Smooth muscle cell (in vitro differentiated cells): ENCODE data around the gene MYO5C. TPM values are rescaled to one million over a fixed set of nuclear protein-coding genes. Genes with fewer than 3 reads are reported as not detected.
A peak's percentile ranks its signal among the peaks of the same experiment; 100 is the strongest.

Source experiments
- DNase-seq: peaks from one replicate; lab custom pipeline; 2025; ENCODE audit not compliant: unreplicated experiment; lab: John Stamatoyannopoulos, UW
- H2AFZ ChIP-seq: fragments of 200-600 bp; sonication (generic); 2 replicates; pipeline ENCODE4 v1.6.0; 2016; ENCODE audit warnings: antibody characterized with exemption, low read depth, mild to moderate bottlenecking
- H3F3A ChIP-seq: fragments of 200-600 bp; sonication (generic); 2 replicates; pipeline ENCODE4 v1.6.0; 2017; ENCODE audit warnings: antibody characterized with exemption, low read depth
- H3K27ac ChIP-seq: fragments of 200-600 bp; sonication (generic); 2 replicates; pipeline ENCODE4 v1.5.1; 2016; ENCODE audit warnings: low read depth, mild to moderate bottlenecking
- H3K27me3 ChIP-seq: fragments of 200-600 bp; sonication (generic); 2 replicates; pipeline ENCODE4 v1.6.1; 2016; ENCODE audit warnings: low read depth, mild to moderate bottlenecking
- H3K36me3 ChIP-seq: fragments of 200-600 bp; sonication (generic); 2 replicates; pipeline ENCODE4 v1.5.1; 2016; ENCODE audit warnings: low read depth
- H3K4me1 ChIP-seq: fragments of 200-600 bp; sonication (generic); 2 replicates; pipeline ENCODE4 v1.5.1; 2016; ENCODE audit warnings: low read depth
- H3K4me2 ChIP-seq: fragments of 200-600 bp; sonication (generic); 2 replicates; pipeline ENCODE4 v1.6.0; 2016; ENCODE audit warnings: mild to moderate bottlenecking
- H3K4me3 ChIP-seq: fragments of 200-600 bp; sonication (generic); 2 replicates; pipeline ENCODE4 v1.5.1; 2016; ENCODE audit warnings: mild to moderate bottlenecking
- H3K79me2 ChIP-seq: fragments of 200-600 bp; sonication (generic); 2 replicates; pipeline ENCODE4 v1.6.0; 2016; ENCODE audit warnings: low read depth, mild to moderate bottlenecking
- H3K9ac ChIP-seq: fragments of 200-600 bp; sonication (generic); 2 replicates; pipeline ENCODE4 v1.6.0; 2016; ENCODE audit warnings: low read depth
- H3K9me3 ChIP-seq: fragments of 200-600 bp; sonication (generic); replicated peaks from 2 replicates; pipeline ENCODE4 v1.5.1; 2016; ENCODE audit warnings: low read depth
- H4K20me1 ChIP-seq: fragments of 200-600 bp; sonication (generic); 2 replicates; pipeline ENCODE4 v1.6.0; 2016; ENCODE audit warnings: low read depth
- CTCF ChIP-seq: fragments of 200-600 bp; sonication (generic); IDR thresholded peaks from 2 replicates; pipeline ENCODE4 v1.5.1; 2017; ENCODE audit warnings: borderline replicate concordance, mild to moderate bottlenecking, antibody characterized with exemption; ENCODE audit not compliant: insufficient read depth, poor library complexity, severe bottlenecking
- WGBS: methylation state at CpG from one replicate; pipeline ENCODE4 v1.1.7; 2016; ENCODE audit warnings: low lambda C conversion rate; 5-methylcytosine and 5-hydroxymethylcytosine counted together
- polyA plus RNA-seq: library from polyadenylated mRNA; unstranded; fragments of >200 nt; fragmentation: Nextera tagmentation; extraction: Ambion mirVana; gene quantifications from 2 replicates; pipeline ENCODE4 v1.2.1, GENCODE V29; 2016
- total RNA-seq: library from RNA; depleted of rRNA; stranded (reverse); fragments of >200 nt; gene quantifications from 2 replicates; pipeline ENCODE4 v1.2.3, GENCODE V29; 2014

The MYO5C gene
- total and polyA plus RNA-seq, 2 experiments from 2014 or later: 0.26 to 1.5 TPM

- WGBS: 51% methylated on average over 4 of the region's 4 CpGs
- H3K27ac ChIP-seq: no peak overlapping the region
Measured at GRCh38 chr15:52233405-52233804, 62.2 kb downstream of the MYO5C start.

GRCh38 chr15:52232327-52232726 lies 63.3 kb downstream of the MYO5C start:
- Histone ChIP-seq H3K4me2 (peak overlapping the region; percentile 49), H3F3A (peaks cover 5% of the 10 kb centered on the region), H2AFZ (peak overlapping the region; percentile 61), H3K9me3 (no peaks in the 10 kb centered on the region), H3K4me3 (no peak overlapping the region), H3K79me2 (no peaks in the 10 kb centered on the region), H3K27ac (peak overlapping the region; percentile 51), H3K9ac (no peak overlapping the region), H3K4me1 (peaks cover 5% of the 10 kb centered on the region), H3K36me3 (no peaks in the 10 kb centered on the region), H3K27me3 (no peaks in the 10 kb centered on the region), H4K20me1 (no peaks in the 10 kb centered on the region)
- no peak for TF ChIP-seq CTCF
- DNase-seq: no peak
- 6% methylated on average over 1 of the region's 1 CpG for WGBS

More at GRCh38 chr15:52233405-52233804, 62.2 kb downstream of the MYO5C start:
- no peak overlapping the region for H2AFZ ChIP-seq
- H3K36me3 ChIP-seq: no peaks in the 10 kb centered on the region
- H4K20me1 ChIP-seq: no peaks in the 10 kb centered on the region
- no peak for DNase-seq
- no peak for TF ChIP-seq CTCF
- no peak overlapping the region for H3K4me3 ChIP-seq
- H3K4me2 ChIP-seq: no peak overlapping the region
- H3K27me3 ChIP-seq: no peaks in the 10 kb centered on the region
- peaks cover 5% of the 10 kb centered on the region for H3F3A ChIP-seq
- H3K9ac ChIP-seq: no peak overlapping the region
- no peaks in the 10 kb centered on the region for H3K79me2 ChIP-seq
- no peaks in the 10 kb centered on the region for H3K9me3 ChIP-seq
- peaks cover 5% of the 10 kb centered on the region for H3K4me1 ChIP-seq

- WGBS: 86% methylated on average over 1 of the region's 1 CpG
- TF ChIP-seq CTCF: no peak
Measured at GRCh38 chr15:52230073-52230472, 65.5 kb downstream of the MYO5C start.

GRCh38 chr15:52228921-52229320 lies 66.7 kb downstream of the MYO5C start:
- H3K36me3 ChIP-seq: no peaks in the 10 kb centered on the region
- no peaks in the 10 kb centered on the region for H3K79me2 ChIP-seq
- H2AFZ ChIP-seq: no peak overlapping the region
- no peaks in the 10 kb centered on the region for H4K20me1 ChIP-seq
- peak overlapping the region; percentile 23 for H3K27ac ChIP-seq
- H3K9ac ChIP-seq: no peak overlapping the region
- peaks cover 5% of the 10 kb centered on the region for H3K4me1 ChIP-seq
- TF ChIP-seq CTCF: no peak
- H3K4me3 ChIP-seq: no peak overlapping the region
- DNase-seq: no peak
- H3K4me2 ChIP-seq: no peak overlapping the region
- no peaks in the 10 kb centered on the region for H3K9me3 ChIP-seq
- H3K27me3 ChIP-seq: no peaks in the 10 kb centered on the region
- peaks cover 5% of the 10 kb centered on the region for H3F3A ChIP-seq
- 46% methylated on average over 8 of the region's 8 CpGs for WGBS

More at GRCh38 chr15:52230073-52230472, 65.5 kb downstream of the MYO5C start:
- Histone ChIP-seq H4K20me1 (no peaks in the 10 kb centered on the region), H3K27me3 (no peaks in the 10 kb centered on the region), H3K36me3 (no peaks in the 10 kb centered on the region), H3K9ac (no peak overlapping the region), H3F3A (peaks cover 5% of the 10 kb centered on the region), H3K27ac (no peak overlapping the region), H3K4me1 (peaks cover 5% of the 10 kb centered on the region), H3K4me2 (no peak overlapping the region), H2AFZ (no peak overlapping the region), H3K4me3 (no peak overlapping the region), H3K79me2 (no peaks in the 10 kb centered on the region), H3K9me3 (no peaks in the 10 kb centered on the region)
- DNase-seq: no peak
